GM06990 (cell line): ENCODE measurements around the gene CYB561A3.

Experiments used
- DNase-seq: peaks from one replicate; pipeline ENCODE4 v3.0.0-alpha.2; 2011; ENCODE audit not compliant: insufficient read length; ENCODE audit errors: extremely low read depth
- H3K27me3 ChIP-seq: replicated peaks from 2 replicates; pipeline ENCODE4 v1.6.0; 2011; ENCODE audit warnings: low read length; ENCODE audit not compliant: control insufficient read depth, insufficient read depth
- H3K36me3 ChIP-seq: 2 replicates; pipeline ENCODE4 v1.5.1; 2011; ENCODE audit warnings: low read length; ENCODE audit not compliant: control insufficient read depth, insufficient read depth
- H3K4me3 ChIP-seq: replicated peaks from 2 replicates; pipeline ENCODE4 v1.5.1; 2011; ENCODE audit warnings: low read depth, mild to moderate bottlenecking, control low read depth, low read length
- TF ChIP-seq, protein P1 (sequence below): IDR thresholded peaks from 2 replicates; pipeline ENCODE4 v1.5.1; 2011; ENCODE audit warnings: low read length, control low read depth, mild to moderate bottlenecking, inconsistent platforms; ENCODE audit not compliant: insufficient read depth, poor library complexity, severe bottlenecking

The CYB561A3 gene

GRCh38 chr11:61305417-61305816, 56.3 kb downstream of the CYB561A3 start:
- no peak overlapping the region for H3K4me3 ChIP-seq
- no peak for DNase-seq
- no peaks in the 10 kb centered on the region for H3K27me3 ChIP-seq
- TF ChIP-seq, protein P1, sequence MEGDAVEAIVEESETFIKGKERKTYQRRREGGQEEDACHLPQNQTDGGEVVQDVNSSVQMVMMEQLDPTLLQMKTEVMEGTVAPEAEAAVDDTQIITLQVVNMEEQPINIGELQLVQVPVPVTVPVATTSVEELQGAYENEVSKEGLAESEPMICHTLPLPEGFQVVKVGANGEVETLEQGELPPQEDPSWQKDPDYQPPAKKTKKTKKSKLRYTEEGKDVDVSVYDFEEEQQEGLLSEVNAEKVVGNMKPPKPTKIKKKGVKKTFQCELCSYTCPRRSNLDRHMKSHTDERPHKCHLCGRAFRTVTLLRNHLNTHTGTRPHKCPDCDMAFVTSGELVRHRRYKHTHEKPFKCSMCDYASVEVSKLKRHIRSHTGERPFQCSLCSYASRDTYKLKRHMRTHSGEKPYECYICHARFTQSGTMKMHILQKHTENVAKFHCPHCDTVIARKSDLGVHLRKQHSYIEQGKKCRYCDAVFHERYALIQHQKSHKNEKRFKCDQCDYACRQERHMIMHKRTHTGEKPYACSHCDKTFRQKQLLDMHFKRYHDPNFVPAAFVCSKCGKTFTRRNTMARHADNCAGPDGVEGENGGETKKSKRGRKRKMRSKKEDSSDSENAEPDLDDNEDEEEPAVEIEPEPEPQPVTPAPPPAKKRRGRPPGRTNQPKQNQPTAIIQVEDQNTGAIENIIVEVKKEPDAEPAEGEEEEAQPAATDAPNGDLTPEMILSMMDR = no peak
- peaks cover 43% of the 10 kb centered on the region for H3K36me3 ChIP-seq

DNA sequence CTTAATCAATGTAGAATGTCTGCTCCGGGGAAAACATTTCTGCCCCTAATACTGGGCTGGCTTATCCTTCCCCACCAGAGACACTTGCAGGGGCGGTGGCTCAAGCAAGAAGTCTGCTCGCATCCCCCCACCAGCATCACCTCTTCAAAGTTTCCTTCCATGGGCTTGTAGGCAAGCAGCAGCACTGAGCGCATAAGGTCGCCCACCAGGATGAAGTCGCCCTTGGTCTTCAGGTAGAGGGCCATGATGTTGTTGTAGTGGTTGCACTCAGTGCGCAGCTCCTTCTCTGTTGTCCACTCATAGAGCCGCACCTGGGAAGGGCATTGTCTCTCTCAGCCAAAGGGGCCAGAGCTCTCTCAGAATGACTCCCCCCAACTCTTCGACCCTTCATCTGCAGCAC, 58.0 kb downstream of the CYB561A3 start:
- TF ChIP-seq, protein P1 = no peak
- DNase-seq = no peak

DNA sequence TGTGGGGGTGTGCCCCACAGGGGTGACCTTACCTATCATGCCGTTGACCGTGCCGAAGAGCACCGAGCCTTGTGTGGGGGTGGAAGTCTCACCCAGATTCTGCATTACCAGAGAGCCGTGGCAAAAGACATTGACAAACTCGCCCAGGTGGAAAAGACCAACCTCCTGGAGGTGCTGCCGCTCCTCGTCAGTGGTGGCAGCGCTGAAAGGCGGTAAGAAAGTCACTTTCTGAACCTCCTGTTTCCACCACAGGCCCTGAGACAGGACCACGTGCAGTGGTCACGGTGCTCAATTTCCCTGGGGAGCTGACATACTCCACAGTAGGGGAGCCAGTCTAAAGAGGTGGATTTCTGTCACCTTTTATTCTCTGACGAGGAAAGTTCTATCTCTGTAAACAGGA, 59.1 kb downstream of the CYB561A3 start:
- H3K4me3 ChIP-seq = no peak overlapping the region
- no peak for DNase-seq
- peaks cover 27% of the 10 kb centered on the region for H3K36me3 ChIP-seq
- no peaks in the 10 kb centered on the region for H3K27me3 ChIP-seq
- TF ChIP-seq, protein P1 = no peak

More for the DNA sequence above, 58.0 kb downstream of the CYB561A3 start:
- peaks cover 35% of the 10 kb centered on the region for H3K36me3 ChIP-seq
- no peaks in the 10 kb centered on the region for H3K27me3 ChIP-seq
- H3K4me3 ChIP-seq = no peak overlapping the region
